Right renal pelvis (tissue), 4 donors: ENCODE results near the gene PIAS3. TPM values are rescaled to one million over a fixed set of nuclear protein-coding genes. Genes with fewer than 3 reads are reported as not detected.
"Not testable (repeated sequence)": the region's sequence is repeated elsewhere in the genome, so short reads cannot be mapped to it uniquely, and the experiment has no call there.

Experiments used
- DNase-seq, 4 donors: peaks; one replicate each; pipeline ENCODE4 v3.0.0-alpha.2; 2013; ENCODE audit warnings: low read depth in 4 of 4, low spot score in 3 of 4, missing footprints in 1 of 4
- polyA plus RNA-seq, 4 donors: library from polyadenylated mRNA; unstranded; fragments of 120-200 nt; gene quantifications; one replicate each; pipeline ENCODE4 v1.2.1, GENCODE V29; 2013; ENCODE audit not compliant: insufficient read length in 4 of 4

The PIAS3 gene
- polyA plus RNA-seq, 4 donors, result 52.9 to 56.8 (median 54.7) TPM

DNA sequence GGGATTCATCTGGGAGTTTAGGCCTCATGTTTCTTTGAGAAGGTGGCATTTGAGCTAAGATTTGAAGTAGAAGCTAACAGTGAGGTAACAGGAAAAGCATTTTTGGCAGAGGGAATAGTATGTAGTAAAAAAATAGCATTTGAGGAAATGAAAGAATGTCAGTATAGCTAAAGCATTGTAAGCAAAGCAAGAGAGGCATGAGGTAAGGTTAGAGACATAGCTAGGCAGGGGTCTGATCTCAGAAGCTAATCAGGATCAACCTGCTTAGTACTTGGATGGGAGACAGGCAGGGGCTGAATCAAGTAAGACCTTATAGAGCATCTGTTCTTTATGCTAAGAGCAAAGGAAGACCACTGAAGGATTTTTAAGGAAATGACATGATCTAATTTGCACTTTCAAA lies 30.9 kb downstream of the PIAS3 start:
- DNase-seq, result no peak

DNA sequence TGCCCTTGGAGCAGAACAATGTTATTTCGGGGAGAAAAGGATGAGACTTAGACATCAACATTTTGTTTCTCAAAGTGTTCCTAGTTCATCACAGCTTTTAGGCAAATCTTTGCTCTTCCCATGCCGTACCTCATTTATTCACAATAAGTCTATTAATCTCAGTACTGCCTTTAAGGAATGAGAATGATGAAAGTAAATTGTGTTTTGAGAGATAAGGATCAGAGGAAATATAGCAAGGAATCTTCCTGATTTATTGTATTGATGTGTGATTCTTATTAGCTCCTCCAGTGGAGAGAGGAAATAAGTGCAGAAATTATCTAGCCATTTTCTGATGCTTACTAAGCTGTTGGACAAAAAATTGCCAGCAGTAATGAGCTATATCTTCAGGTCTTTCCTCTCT lies 32.9 kb downstream of the PIAS3 start:
- DNase-seq, result no peak

DNA sequence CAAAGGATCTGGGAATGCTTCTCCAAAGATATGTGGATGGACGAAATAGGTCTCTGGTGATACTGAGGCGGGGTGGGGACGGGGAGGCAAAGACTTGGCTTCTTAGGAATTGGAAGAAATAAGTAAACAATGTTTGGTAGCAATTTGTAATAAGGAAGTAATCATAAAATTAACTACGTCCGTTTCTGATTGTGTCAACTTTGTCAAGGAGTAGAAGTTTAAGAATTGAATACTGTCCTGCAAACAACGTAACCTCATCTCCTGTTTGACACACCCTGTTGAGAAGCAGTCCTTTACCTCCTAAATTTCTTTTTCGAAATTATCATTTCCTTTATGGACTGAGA lies 34.4 kb downstream of the PIAS3 start:
- DNase-seq, result no peak

DNA sequence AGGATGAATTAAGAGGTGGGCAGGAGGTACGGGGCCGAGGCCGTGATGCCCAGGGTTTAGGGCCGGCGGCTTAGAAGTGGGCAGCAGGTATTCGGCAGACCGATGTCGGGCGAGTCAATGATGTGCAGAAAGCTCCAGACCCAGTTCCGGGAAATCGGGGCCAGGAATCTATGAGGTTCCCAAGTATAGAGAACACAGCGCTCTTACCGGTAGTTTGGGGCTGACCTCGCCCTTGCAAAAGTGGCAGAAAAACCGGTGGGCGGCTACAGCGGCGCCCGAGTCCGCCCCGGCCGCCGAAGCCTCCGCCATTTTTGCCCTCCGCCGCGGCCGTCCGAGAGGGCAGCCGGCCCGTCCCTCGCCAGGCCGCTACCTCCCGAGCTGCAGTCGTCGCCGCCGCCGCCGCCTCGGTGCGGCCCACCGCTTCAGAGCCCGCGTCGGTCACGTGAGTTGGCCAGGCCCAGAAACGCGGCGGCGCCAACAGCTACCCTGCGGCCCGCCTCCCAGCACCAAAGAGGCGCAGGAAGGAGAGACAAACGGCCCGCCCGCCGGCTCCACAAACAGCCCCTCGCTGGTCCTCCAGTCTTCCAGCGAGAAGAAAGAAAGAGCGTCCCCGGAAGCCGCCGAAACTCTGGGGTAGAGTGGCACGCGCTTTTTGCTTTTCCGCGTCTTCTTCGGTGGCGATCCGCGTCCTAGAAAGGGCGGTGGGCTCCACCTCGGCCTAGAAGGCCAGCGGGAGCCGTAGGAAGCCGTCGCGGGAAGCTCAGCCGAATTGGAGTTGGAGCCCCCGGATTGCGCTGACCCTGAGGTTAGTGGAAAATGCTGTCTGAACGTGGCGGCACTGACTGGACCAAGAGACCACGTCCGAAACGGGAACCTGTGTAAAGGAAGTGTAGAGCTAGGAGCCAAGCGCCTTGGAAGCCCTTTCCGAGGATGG lies 35.0 kb downstream of the PIAS3 start, which contains the start of the genes POLR3C and RNF115:
Gene POLR3C (plus strand): TSS at position 636 of the 934 bp plus-strand sequence. CDS start 1,577 bp downstream, outside the sequence.
Gene RNF115 (minus strand): TSS at position 531 of the 934 bp plus-strand sequence. CDS start 222 bp downstream, at position 309.
- DNase-seq, result peak; percentile 74 to 81 (median 76)

DNA sequence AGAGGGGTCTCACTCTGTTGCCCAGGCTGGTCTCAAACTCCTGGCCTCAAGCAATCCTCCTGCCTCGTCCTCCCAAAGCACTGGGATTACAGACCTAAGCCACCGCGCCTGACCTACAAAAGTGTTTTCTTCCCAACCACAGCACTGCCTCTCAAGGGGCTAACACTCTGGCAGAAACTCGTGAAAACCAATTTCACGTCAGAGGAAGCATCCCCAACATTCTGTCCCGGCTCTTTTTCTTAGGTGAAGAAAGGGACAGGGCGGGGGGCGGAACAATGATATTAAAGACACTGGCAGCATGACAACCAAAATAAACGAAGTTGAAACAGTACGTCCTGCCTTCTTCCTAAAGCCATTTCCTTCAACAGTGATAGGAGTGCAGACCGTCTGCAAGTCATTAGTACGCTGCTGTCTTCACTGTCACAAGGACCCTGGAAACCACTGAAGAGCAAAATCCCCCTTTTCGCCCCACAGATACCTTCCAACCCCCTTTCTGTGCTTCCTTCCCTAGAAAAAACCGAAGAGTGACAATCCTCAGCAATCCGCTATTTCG lies 36.0 kb downstream of the PIAS3 start:
- DNase-seq, result not testable (repeated sequence)

DNA sequence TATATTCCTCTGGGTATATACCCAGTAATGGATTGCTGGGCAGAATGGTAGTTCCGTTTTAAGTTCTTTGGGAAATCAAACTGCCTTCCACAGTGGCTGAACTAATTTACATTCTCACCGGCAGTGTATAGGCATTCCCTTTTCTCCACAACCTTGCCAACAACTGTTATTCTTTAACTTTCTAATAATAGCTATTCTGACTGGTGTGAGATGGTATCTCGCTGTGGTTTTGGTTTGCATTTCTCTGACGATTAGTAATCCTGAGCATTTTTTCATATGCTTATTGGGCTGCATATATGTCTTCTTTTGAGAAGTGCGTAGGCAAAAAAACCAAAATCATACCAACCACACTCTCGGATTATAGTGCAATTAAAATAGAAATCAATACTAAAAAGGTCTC lies 40.8 kb downstream of the PIAS3 start:
- DNase-seq, result not testable (repeated sequence)

DNA sequence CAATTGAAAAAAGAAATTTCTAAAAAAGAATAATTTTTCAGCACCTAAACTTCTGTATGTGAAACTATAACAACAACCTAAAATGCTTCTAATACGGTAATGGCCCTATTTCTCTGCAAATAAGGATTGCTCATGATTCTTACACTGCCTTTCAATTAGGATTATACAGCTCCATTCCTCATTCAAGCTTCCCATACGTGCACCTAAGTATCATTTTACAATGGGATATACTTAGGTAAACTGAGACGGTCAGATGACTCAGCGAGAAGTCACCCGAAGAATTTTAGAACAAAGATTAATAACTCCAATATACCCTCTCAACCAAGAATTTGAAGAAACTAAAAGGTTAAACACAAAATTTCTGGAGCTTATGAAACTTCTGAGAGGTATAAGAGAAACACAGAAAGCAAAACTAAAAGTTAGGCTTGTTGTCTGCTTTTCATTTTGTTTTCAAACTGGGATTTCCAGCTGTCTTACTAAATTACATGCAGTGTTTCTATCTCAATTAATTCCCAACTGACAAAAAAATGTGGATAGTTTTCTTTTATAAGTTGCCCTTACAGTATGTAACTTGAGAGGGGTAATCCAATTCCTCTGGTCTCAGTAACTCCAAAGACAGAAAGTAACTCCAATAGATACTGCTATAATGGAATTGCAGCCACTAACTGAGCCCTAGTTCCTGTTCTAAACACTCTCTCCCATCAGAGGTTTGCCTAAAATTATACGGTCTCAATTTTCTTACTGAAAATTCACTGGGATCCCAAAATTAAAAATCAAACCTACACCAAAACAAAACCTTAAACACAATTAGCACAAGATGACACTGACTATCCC lies 45.7 kb downstream of the PIAS3 start:
- DNase-seq, result not testable (repeated sequence)

DNA sequence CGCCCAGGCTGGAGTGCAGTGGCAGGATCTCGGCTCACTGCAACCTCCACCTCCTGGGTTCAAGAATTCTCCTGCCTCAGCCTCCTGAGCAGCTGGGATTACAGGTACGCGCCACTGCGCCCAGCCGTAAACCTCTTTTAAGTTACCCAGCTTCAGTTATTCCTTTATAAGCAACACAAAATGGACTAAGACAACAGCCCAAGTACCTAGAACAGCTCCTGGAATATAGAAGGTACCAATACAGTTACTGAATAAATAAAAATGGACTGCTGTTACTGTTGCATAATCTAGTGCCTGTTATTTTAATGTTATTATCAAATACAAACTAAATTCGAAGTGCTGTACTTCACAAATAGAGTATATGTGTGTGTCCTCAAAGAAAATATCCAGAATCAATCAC lies 52.0 kb downstream of the PIAS3 start:
- DNase-seq, result no peak

DNA sequence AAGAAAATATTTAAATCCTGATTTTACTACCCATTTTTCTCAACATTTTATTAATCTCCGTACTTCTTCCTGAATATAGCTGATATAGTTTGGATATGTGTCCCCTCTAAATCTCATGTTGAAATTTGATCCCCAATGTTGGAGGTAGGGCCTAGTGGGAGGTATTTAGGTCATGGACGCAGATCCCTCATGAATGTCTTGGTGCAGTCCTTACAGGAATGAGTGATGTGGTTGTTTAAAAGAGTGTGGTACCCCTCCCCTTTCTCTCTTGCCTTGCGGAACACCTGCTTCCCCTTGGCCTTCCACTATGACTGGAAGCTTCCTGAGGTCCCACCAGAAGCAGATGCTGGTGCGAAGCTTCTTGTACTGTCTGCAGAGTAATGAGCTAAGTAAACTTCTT lies 52.5 kb downstream of the PIAS3 start:
- no peak for DNase-seq

DNA sequence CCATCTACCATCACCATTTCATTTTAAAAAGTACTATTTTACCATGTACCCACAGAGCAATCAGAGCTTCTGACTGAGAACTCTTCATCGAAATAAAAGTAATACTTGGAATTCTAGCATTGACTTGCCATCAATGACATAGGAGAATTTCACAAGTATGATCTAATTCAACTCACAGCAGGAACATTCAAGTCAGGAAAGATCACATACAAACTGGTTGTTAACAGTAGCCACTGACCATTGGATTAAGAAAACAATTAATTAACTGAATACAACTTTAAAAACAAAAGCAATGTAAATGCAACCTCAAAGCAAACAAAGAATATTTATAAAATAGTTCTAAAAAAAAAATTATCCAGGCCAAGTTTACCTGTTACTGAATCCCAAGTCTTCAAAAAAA lies 53.8 kb downstream of the PIAS3 start:
- DNase-seq, result no peak

DNA sequence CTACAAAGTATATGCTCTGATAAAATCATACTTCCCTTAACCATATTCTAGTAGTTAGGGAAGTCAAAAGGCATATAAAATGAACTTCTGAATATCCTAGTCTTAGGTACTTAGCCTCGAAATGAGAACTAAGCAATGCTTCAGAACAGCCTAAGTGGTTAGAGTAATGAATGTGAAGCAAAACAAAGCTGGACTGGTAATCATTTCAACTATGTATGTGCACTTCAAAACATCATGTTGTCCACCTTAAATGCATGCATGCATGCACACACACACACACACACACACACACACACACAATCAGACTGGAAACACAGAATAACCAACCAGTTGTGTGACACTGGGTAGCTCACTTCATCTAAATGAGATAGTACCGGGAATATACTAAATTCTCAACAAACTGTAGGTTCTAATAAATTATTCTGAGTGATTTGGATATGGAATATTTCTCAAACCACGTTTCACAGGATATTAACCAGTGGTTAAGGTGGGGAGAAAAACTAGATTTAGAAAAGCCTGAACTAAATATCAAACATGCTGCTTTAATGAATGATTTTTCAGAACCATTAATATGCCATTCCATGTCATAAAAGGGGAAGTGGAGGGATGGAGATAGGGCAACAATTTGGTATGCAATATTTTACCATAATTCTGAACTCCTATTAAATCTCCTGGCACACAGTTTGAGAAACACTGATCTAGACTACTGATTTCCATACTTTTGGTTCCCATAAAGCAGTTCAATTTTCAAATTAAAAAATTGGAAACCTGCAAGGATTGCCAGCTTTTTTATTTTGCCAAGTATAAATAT lies 54.4 kb downstream of the PIAS3 start:
- no peak for DNase-seq

DNA sequence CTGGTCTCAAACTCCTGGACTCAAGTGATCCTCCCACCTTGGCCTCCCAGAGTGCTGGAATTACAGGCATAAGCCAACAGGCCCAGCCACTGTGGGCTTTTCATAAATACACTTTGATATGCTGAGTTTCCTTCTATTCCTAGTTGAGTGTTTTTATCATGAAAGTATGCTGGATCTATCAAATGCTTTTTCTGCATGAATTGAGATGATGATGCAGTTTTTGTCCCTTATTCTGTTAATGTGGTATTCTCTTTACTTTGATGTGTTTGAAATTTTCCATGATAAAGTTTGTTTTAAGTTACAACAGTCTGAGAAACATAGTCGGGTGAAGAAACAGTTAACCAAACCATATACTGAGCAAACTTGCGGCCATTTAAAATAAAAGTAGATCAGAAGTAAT lies 59.1 kb downstream of the PIAS3 start:
- DNase-seq, result no peak

Other genes starting within 250 kb of the PIAS3 start
- 100 to 1,000 TPM; 150 to 206 (median 185) TPM for gene PDZK1, start 151.7 kb downstream of the PIAS3 start, polyA plus RNA-seq
- gene CD160, start 139.6 kb downstream of the PIAS3 start, polyA plus RNA-seq, result under 1 TPM; 0.69 to 0.84 (median 0.78) TPM
- gene RNF115, start 35.0 kb downstream of the PIAS3 start, polyA plus RNA-seq, result 10 to 100 TPM; 12.6 to 18.0 (median 16.9) TPM
- gene POLR3C, start 34.9 kb downstream of the PIAS3 start, polyA plus RNA-seq, result 10 to 100 TPM; 34.8 to 36.1 (median 35.1) TPM
- gene NUDT17, start 13.5 kb downstream of the PIAS3 start, polyA plus RNA-seq, result 1 to 10 TPM; 6.1 to 7.3 (median 6.8) TPM
- 1 to 10 TPM; 1.6 to 2.8 (median 2.1) TPM for gene ANKRD35, start 26.8 kb upstream of the PIAS3 start, polyA plus RNA-seq
- under 1 TPM; 0.80 to 0.91 (median 0.82) TPM for gene ITGA10, start 51.0 kb upstream of the PIAS3 start, polyA plus RNA-seq
- 10 to 100 TPM; 52.7 to 64.8 (median 63.1) TPM for gene PEX11B, start 59.6 kb upstream of the PIAS3 start, polyA plus RNA-seq
- 100 to 1,000 TPM; 191 to 214 (median 201) TPM for gene RBM8A, start 68.4 kb upstream of the PIAS3 start, polyA plus RNA-seq
- gene LIX1L, start 98.9 kb upstream of the PIAS3 start, polyA plus RNA-seq, result 10 to 100 TPM; 25.3 to 31.2 (median 29.2) TPM
- gene ANKRD34A, start 105.5 kb upstream of the PIAS3 start, polyA plus RNA-seq, result under 1 TPM; 0.54 to 0.76 (median 0.71) TPM
- gene POLR3GL, start 105.6 kb upstream of the PIAS3 start, polyA plus RNA-seq, result 10 to 100 TPM; 33.7 to 40.0 (median 36.1) TPM
- gene TXNIP, start 137.5 kb upstream of the PIAS3 start, polyA plus RNA-seq, result 100 to 1,000 TPM; 423 to 571 (median 523) TPM
- under 1 TPM in 2 of 4 donors, not detected in 2; 0.13 TPM for gene HJV, start 162.7 kb upstream of the PIAS3 start, polyA plus RNA-seq